HepG2 (cell line): Measurements from ENCODE around the gene ST6GALNAC2. TPM values are rescaled to one million over a fixed set of nuclear protein-coding genes. Genes with fewer than 3 reads are reported as not detected.

Source experiments
- CHD4 ChIP-seq: fragments of 200-600 bp; sonication (generic); IDR thresholded peaks from 2 replicates; pipeline ENCODE4 v1.7.0; 2017; ENCODE audit warnings: mild to moderate bottlenecking, low read length, borderline replicate concordance
- ELF3 ChIP-seq: IDR thresholded peaks from 2 replicates; pipeline ENCODE4 v1.6.1; 2016; ENCODE audit warnings: missing genetic modification reagents, missing compliant biosample characterization
- FOXO4 ChIP-seq: sonication (generic); formaldehyde crosslinking; conservative IDR thresholded peaks from 2 replicates; pipeline ENCODE4 v1.8.1; 2023; ENCODE audit warnings: missing genetic modification reagents
- FOXP1 ChIP-seq, 2 experiments: fragments of 450-650 bp in 1 of 2; IDR thresholded peaks; 2 replicates each; pipeline ENCODE4 v1.6.1; 2017 to 2018; ENCODE audit warnings: antibody characterized with exemption in 1 of 2
- KDM5B ChIP-seq: sonication (generic); formaldehyde crosslinking; IDR thresholded peaks from 2 replicates; pipeline ENCODE4 v1.4.0; 2020; ENCODE audit warnings: missing genetic modification reagents, mild to moderate bottlenecking, borderline replicate concordance
- KMT2B ChIP-seq: IDR thresholded peaks from 2 replicates; pipeline ENCODE4 v1.6.1; 2016; ENCODE audit warnings: missing genetic modification reagents, missing compliant biosample characterization
- MLX ChIP-seq: IDR thresholded peaks from 2 replicates; pipeline ENCODE4 v1.6.1; 2016
- MYC ChIP-seq: sonication (generic); formaldehyde crosslinking; IDR thresholded peaks from 2 replicates; pipeline ENCODE4 v1.9.0; 2021; ENCODE audit warnings: missing genetic modification reagents, borderline replicate concordance
- PPARG ChIP-seq: conservative IDR thresholded peaks from 2 replicates; pipeline ENCODE4 v1.6.1; 2016; ENCODE audit warnings: missing biosample characterization, missing genetic modification reagents
- RBM22 ChIP-seq: fragments of 200-400 bp; formaldehyde crosslinking; optimal IDR thresholded peaks from 2 replicates; pipeline ENCODE3; 2017; ENCODE audit warnings: mild to moderate bottlenecking, low read length, moderate library complexity
- RELA ChIP-seq: sonication (generic); formaldehyde crosslinking; IDR thresholded peaks from 2 replicates; pipeline ENCODE4 v1.4.0; 2020; ENCODE audit warnings: missing genetic modification reagents
- SMYD3 ChIP-seq: sonication (generic); formaldehyde crosslinking; IDR thresholded peaks from 2 replicates; pipeline ENCODE4 v1.8.1; 2023; ENCODE audit warnings: mild to moderate bottlenecking, missing genetic modification reagents
- TBX2 ChIP-seq: sonication (generic); formaldehyde crosslinking; IDR thresholded peaks from 2 replicates; pipeline ENCODE4 v1.5.0; 2020; ENCODE audit warnings: missing genetic modification reagents, mild to moderate bottlenecking, borderline replicate concordance
- TSC22D2 ChIP-seq: sonication (generic); formaldehyde crosslinking; IDR thresholded peaks from 2 replicates; pipeline ENCODE4 v1.5.1; 2020; ENCODE audit warnings: missing genetic modification reagents, mild to moderate bottlenecking, borderline replicate concordance
- ZBTB38 ChIP-seq: sonication (generic); formaldehyde crosslinking; IDR thresholded peaks from 2 replicates; pipeline ENCODE4 v1.5.1; 2020; ENCODE audit warnings: mild to moderate bottlenecking, missing genetic modification reagents
- ZBTB42 ChIP-seq: sonication (generic); formaldehyde crosslinking; IDR thresholded peaks from 2 replicates; pipeline ENCODE4 v1.5.0; 2020; ENCODE audit warnings: mild to moderate bottlenecking, missing genetic modification reagents
- ZNF10 ChIP-seq: sonication (generic); formaldehyde crosslinking; IDR thresholded peaks from 2 replicates; pipeline ENCODE4 v1.4.0; 2020; ENCODE audit warnings: mild to moderate bottlenecking, low read depth, missing genetic modification reagents, borderline replicate concordance
- ZNF264 ChIP-seq: sonication (generic); formaldehyde crosslinking; IDR thresholded peaks from 2 replicates; pipeline ENCODE4 v1.4.0; 2020; ENCODE audit warnings: missing genetic modification reagents
- ZNF33B ChIP-seq: sonication (generic); formaldehyde crosslinking; IDR thresholded peaks from 2 replicates; pipeline ENCODE4 v1.5.1; 2020; ENCODE audit warnings: mild to moderate bottlenecking, missing genetic modification reagents
- ZNF496 ChIP-seq: sonication (generic); formaldehyde crosslinking; IDR thresholded peaks from 2 replicates; pipeline ENCODE4 v1.8.1; 2023; ENCODE audit warnings: mild to moderate bottlenecking, moderate library complexity, missing genetic modification reagents; ENCODE audit not compliant: insufficient replicate concordance
- ZNF501 ChIP-seq: sonication (generic); formaldehyde crosslinking; IDR thresholded peaks from 2 replicates; pipeline ENCODE4 v1.5.1; 2020; ENCODE audit warnings: mild to moderate bottlenecking, moderate library complexity, missing genetic modification reagents
- ZNF589 ChIP-seq: sonication (generic); formaldehyde crosslinking; conservative IDR thresholded peaks from 2 replicates; pipeline ENCODE4 v1.8.0; 2022; ENCODE audit warnings: mild to moderate bottlenecking, moderate library complexity, missing genetic modification reagents
- ZNF770 ChIP-seq: sonication (generic); formaldehyde crosslinking; IDR thresholded peaks from 2 replicates; pipeline ENCODE4 v1.5.0; 2020; ENCODE audit warnings: mild to moderate bottlenecking, missing genetic modification reagents
- ZNF883 ChIP-seq: sonication (generic); formaldehyde crosslinking; IDR thresholded peaks from 2 replicates; pipeline ENCODE4 v1.5.1; 2020; ENCODE audit warnings: mild to moderate bottlenecking, missing genetic modification reagents; ENCODE audit errors: not compliant biosample characterization
- polyA plus RNA-seq, 8 experiments: library from polyadenylated mRNA; depleted of rRNA in 3 of 8; stranded (reverse) in 7 of 8; unstranded in 1 of 8; fragments of >200 nt; fragmentation: Illumina TruSeq in 4 of 8; extraction: Trizol in 4 of 8; gene quantifications; 2 replicates each; pipeline versions ENCODE4 v1.2.1 to v1.2.3, GENCODE V29; 2011 to 2016; ENCODE audit warnings: low read depth in 4 of 8, missing spikeins in 1 of 8, mixed read lengths in 1 of 8; ENCODE audit not compliant: insufficient read depth in 1 of 8
- total RNA-seq, 5 experiments: library from RNA; depleted of rRNA; stranded (reverse); fragments of >200 nt; fragmentation: Illumina TruSeq; extraction: Trizol; gene quantifications; 2 replicates each; pipeline ENCODE4 v1.2.3, GENCODE V29; 2016; ENCODE audit warnings: low read depth in 1 of 5

ST6GALNAC2 gene
- total and polyA plus RNA-seq, 2 of the 13 experiments (the other 11 are each of a cell fraction or from before 2014, with no cell fraction given), result 0.12 to 0.49 TPM

- TF ChIP-seq KDM5B (CRISPR knock-in tag), result peak; percentile 76; the same call in 1 of the 2 replicates
- TF ChIP-seq FOXP1 (IDR thresholded peaks at IDR 0.05), result no peak
- TF ChIP-seq FOXP1 (CRISPR knock-in tag; IDR thresholded peaks at IDR 0.05), result no peak
- no peak for TF ChIP-seq FOXO4 (CRISPR knock-in tag)
- TF ChIP-seq ZBTB42, result no peak
- TF ChIP-seq ZNF33B (CRISPR knock-in tag), result no peak
- peak; percentile 43; the same call in 1 of the 2 replicates for TF ChIP-seq ZNF501 (CRISPR knock-in tag)
- TF ChIP-seq ZNF770 (CRISPR knock-in tag), result peak; percentile 70; the same call in 1 of the 2 replicates
- TF ChIP-seq MLX (CRISPR knock-in tag), result no peak
- TF ChIP-seq ZNF10 (CRISPR knock-in tag), result no peak
- no peak for TF ChIP-seq SMYD3 (CRISPR knock-in tag)
- TF ChIP-seq KMT2B, result no peak; the same call in 1 of the 2 replicates
- TF ChIP-seq ZNF264 (CRISPR knock-in tag), result 0 out of 2 replicates have a peak, but pooled peaks have one; percentile 56
- TF ChIP-seq TSC22D2 (CRISPR knock-in tag), result peak; percentile 66; the same call in 1 of the 2 replicates
- TF ChIP-seq ZNF496 (CRISPR knock-in tag), result no peak
- TF ChIP-seq RELA (CRISPR knock-in tag), result peak; percentile 91; the same call in 1 of the 2 replicates
- peak; percentile 87 for TF ChIP-seq ZBTB38 (CRISPR knock-in tag)
- TF ChIP-seq CHD4, result no peak
- TF ChIP-seq ZNF883, result peak; percentile 42
- TF ChIP-seq PPARG, result 0 out of 2 replicates have a peak, but pooled peaks have one; percentile 36
- TF ChIP-seq TBX2, result peak; percentile 88
- TF ChIP-seq ZNF589, result no peak
- TF ChIP-seq RBM22, result no peak
- TF ChIP-seq MYC, result peak; percentile 68; the same call in 1 of the 2 replicates
- peak; percentile 41; the same call in 1 of the 2 replicates for TF ChIP-seq ELF3 (CRISPR knock-in tag)
Measured at GRCh38 chr17:76523084-76524037, 62.3 kb downstream of the ST6GALNAC2 start (continued).
